H1 (cell line): ENCODE measurements around the gene PLB1. TPM values are rescaled to one million over a fixed set of nuclear protein-coding genes. Genes with fewer than 3 reads are reported as not detected.
"Not testable (repeated sequence)": the region's sequence is repeated elsewhere in the genome, so short reads cannot be mapped to it uniquely, and the experiment has no call there.

ENCODE experiments used
- CTCF ChIA-PET: fragments of 300-600 bp; sonication (Branson Sonifier 250); formaldehyde crosslinking; loops from one replicate; lab custom pipeline; 2021; ENCODE audit not compliant: partially characterized antibody; lab: Charles Lee
- POLR2A ChIA-PET: fragments of 300-600 bp; sonication (Branson Sonifier 250); formaldehyde crosslinking; loops from one replicate; lab custom pipeline; 2021; ENCODE audit warnings: inconsistent platforms; ENCODE audit not compliant: partially characterized antibody; lab: Charles Lee
- DNase-seq, 2 experiments: peaks; one replicate each; pipeline versions ENCODE4 v3.0.0 to v3.0.0-alpha.2; 2010 to 2022; ENCODE audit warnings: low spot score in 2 of 2, low read depth in 1 of 2, mixed read lengths in 1 of 2
- FAIRE-seq: peaks from 2 replicates; lab custom pipeline; 2011; peaks lifted over from hg19 to GRCh38; lab: Jason Lieb, UNC
- H2AFZ ChIP-seq: 2 replicates; pipeline ENCODE4 v1.8.1; 2012; ENCODE audit warnings: low read length, inconsistent platforms
- H2AK5ac ChIP-seq: 2 replicates; pipeline ENCODE4 v1.6.1; 2013; ENCODE audit warnings: low read depth, low read length
- H2BK120ac ChIP-seq: replicated peaks from 2 replicates; pipeline ENCODE3; 2013; ENCODE audit warnings: low read depth, low read length, inconsistent platforms
- H2BK12ac ChIP-seq: 2 replicates; pipeline ENCODE4 v1.6.1; 2013; ENCODE audit warnings: low read depth, low read length
- H2BK15ac ChIP-seq: 2 replicates; pipeline ENCODE4 v1.6.1; 2013; ENCODE audit warnings: low read length
- H2BK20ac ChIP-seq: 2 replicates; pipeline ENCODE4 v1.6.1; 2013; ENCODE audit warnings: low read length
- H2BK5ac ChIP-seq: 2 replicates; pipeline ENCODE4 v1.6.1; 2013; ENCODE audit warnings: low read depth, low read length
- H3K14ac ChIP-seq: 2 replicates; pipeline ENCODE4 v1.6.1; 2013; ENCODE audit warnings: inconsistent platforms; ENCODE audit not compliant: insufficient read length
- H3K18ac ChIP-seq: 2 replicates; pipeline ENCODE4 v1.6.1; 2013; ENCODE audit warnings: low read length; ENCODE audit errors: extremely low read depth
- H3K23ac ChIP-seq: 2 replicates; pipeline ENCODE4 v1.6.1; 2013; ENCODE audit warnings: inconsistent platforms; ENCODE audit not compliant: insufficient read length
- H3K23me2 ChIP-seq: 2 replicates; pipeline ENCODE4 v1.6.1; 2013; ENCODE audit warnings: low read depth, low read length
- H3K27ac ChIP-seq: 2 replicates; pipeline ENCODE4 v1.6.1; 2011; ENCODE audit warnings: low read depth, low read length, inconsistent platforms
- H3K27me3 ChIP-seq, 4 experiments: replicated peaks in 1 of 4; 1 replicate in 1 of 4; 2 replicates in 3 of 4; pipeline versions ENCODE4 v1.6.1 to v1.8.1; 2011 to 2013; ENCODE audit warnings: low read length in 3 of 4, mild to moderate bottlenecking in 3 of 4, inconsistent platforms in 2 of 4, mixed read lengths in 2 of 4, moderate library complexity in 1 of 4; ENCODE audit not compliant: control insufficient read depth in 3 of 4, insufficient read depth in 3 of 4; ENCODE audit errors: extremely low read depth in 1 of 4
- H3K36me3 ChIP-seq, 4 experiments: 2 replicates each; pipeline versions ENCODE4 v1.6.1 to v1.8.1; 2011 to 2013; ENCODE audit warnings: mild to moderate bottlenecking in 4 of 4, low read length in 3 of 4, moderate library complexity in 2 of 4, control low read depth in 1 of 4, inconsistent platforms in 1 of 4; ENCODE audit not compliant: insufficient read depth in 4 of 4, control insufficient read depth in 2 of 4
- H3K4ac ChIP-seq: replicated peaks from 2 replicates; pipeline ENCODE3; 2013; ENCODE audit warnings: low read length, low read depth, mixed read lengths, inconsistent platforms; ENCODE audit not compliant: insufficient read length
- H3K4me1 ChIP-seq, 4 experiments: replicated peaks in 1 of 4; 1 replicate in 1 of 4; 2 replicates in 3 of 4; pipeline versions ENCODE4 v1.6.1 to v1.8.1; 2011 to 2013; ENCODE audit warnings: low read length in 3 of 4, inconsistent platforms in 2 of 4, mixed read lengths in 1 of 4; ENCODE audit not compliant: insufficient read depth in 4 of 4, control insufficient read depth in 3 of 4
- H3K4me2 ChIP-seq, 2 experiments: 2 replicates each; pipeline versions ENCODE4 v1.6.1 to v1.8.1; 2011 to 2013; ENCODE audit warnings: low read depth in 2 of 2, low read length in 2 of 2, control low read depth in 1 of 2, inconsistent platforms in 1 of 2, mild to moderate bottlenecking in 1 of 2; ENCODE audit not compliant: insufficient read depth in 1 of 2
- H3K4me3 ChIP-seq, 4 experiments: fragments of 200-600, 300-600 bp in 1 of 4; sonication (generic), shearing (Covaris generic), sonication (Bioruptor Twin) in 1 of 4; 2 replicates each; pipeline versions ENCODE4 v1.5.1 to v1.8.1; 2011 to 2016; ENCODE audit warnings: low read length in 4 of 4, low read depth in 3 of 4, control low read depth in 2 of 4, inconsistent platforms in 2 of 4, mild to moderate bottlenecking in 2 of 4, mixed read lengths in 1 of 4, moderate library complexity in 1 of 4; ENCODE audit not compliant: insufficient read depth in 2 of 4; ENCODE audit errors: extremely low read depth in 1 of 4
- H3K56ac ChIP-seq: replicated peaks from 2 replicates; pipeline ENCODE3; 2013; ENCODE audit warnings: low read depth, mild to moderate bottlenecking, mixed read lengths, low read length, inconsistent platforms; ENCODE audit not compliant: insufficient read length
- H3K79me1 ChIP-seq: 2 replicates; pipeline ENCODE4 v1.6.1; 2013; ENCODE audit warnings: low read depth, low read length, control low read depth
- H3K79me2 ChIP-seq, 2 experiments: 2 replicates each; pipeline versions ENCODE4 v1.6.1 to v1.8.1; 2012 to 2013; ENCODE audit warnings: low read length in 2 of 2, mild to moderate bottlenecking in 2 of 2, inconsistent platforms in 1 of 2; ENCODE audit not compliant: insufficient read depth in 2 of 2, control insufficient read depth in 1 of 2
- H3K9ac ChIP-seq, 4 experiments: replicated peaks in 1 of 4; 1 replicate in 1 of 4; 2 replicates in 3 of 4; pipeline versions ENCODE4 v1.6.1 to v1.8.1; 2011 to 2013; ENCODE audit warnings: low read depth in 3 of 4, low read length in 3 of 4, control low read depth in 2 of 4, mild to moderate bottlenecking in 2 of 4, moderate library complexity in 2 of 4, inconsistent platforms in 1 of 4; ENCODE audit errors: extremely low read depth in 1 of 4
- H3K9me3 ChIP-seq, 2 experiments: 2 replicates each; pipeline versions ENCODE4 v1.6.1 to v1.8.1; 2012 to 2013; ENCODE audit warnings: mild to moderate bottlenecking in 2 of 2, moderate library complexity in 2 of 2, control low read depth in 1 of 2, inconsistent platforms in 1 of 2, low read depth in 1 of 2, low read length in 1 of 2, mixed read lengths in 1 of 2; ENCODE audit not compliant: insufficient read depth in 2 of 2
- H4K20me1 ChIP-seq, 2 experiments: replicated peaks in 1 of 2; 2 replicates each; pipeline versions ENCODE3 to v1.8.1; 2011 to 2013; ENCODE audit warnings: inconsistent platforms in 2 of 2, low read length in 2 of 2, mild to moderate bottlenecking in 1 of 2; ENCODE audit not compliant: insufficient read depth in 2 of 2, control insufficient read depth in 1 of 2
- H4K5ac ChIP-seq: 2 replicates; pipeline ENCODE4 v1.6.1; 2013; ENCODE audit warnings: low read length, low read depth, mixed read lengths, inconsistent platforms; ENCODE audit not compliant: insufficient read length
- H4K8ac ChIP-seq: 2 replicates; pipeline ENCODE4 v1.8.0; 2013; ENCODE audit warnings: mild to moderate bottlenecking, moderate library complexity, low read length, inconsistent platforms; ENCODE audit not compliant: insufficient read depth; ENCODE audit errors: extremely low read depth
- H4K91ac ChIP-seq: replicated peaks from 2 replicates; pipeline ENCODE3; 2013; ENCODE audit warnings: low read length, mixed read lengths, inconsistent platforms; ENCODE audit not compliant: insufficient read length
- FOSL1 ChIP-seq: IDR thresholded peaks from 2 replicates; pipeline ENCODE4 v1.6.1; 2011; ENCODE audit warnings: mild to moderate bottlenecking, low read depth, low read length, moderate library complexity; ENCODE audit not compliant: insufficient read depth
- JUND ChIP-seq: IDR thresholded peaks from 2 replicates; pipeline ENCODE4 v1.6.1; 2011; ENCODE audit warnings: mild to moderate bottlenecking, improper control_type of control experiment, low read length
- RNF2 ChIP-seq: fragments of 200-900, 300-1000 bp; sonication (generic); IDR thresholded peaks from 2 replicates; pipeline ENCODE4 v1.7.1; 2016; ENCODE audit warnings: borderline replicate concordance, low read depth, mild to moderate bottlenecking, antibody characterized with exemption, low read length; ENCODE audit not compliant: poor library complexity, severe bottlenecking; ENCODE audit errors: missing control alignments
- WGBS, 2 experiments: shearing (Covaris generic) in 1 of 2; methylation state at CpG; one replicate each; pipeline versions ENCODE4 v1.1.6 to v1.1.7; 2013 to 2015; ENCODE audit warnings: low lambda C conversion rate in 2 of 2, mixed read lengths in 2 of 2, inconsistent platforms in 1 of 2, low coverage in 1 of 2, missing lambda C conversion rate in 1 of 2; ENCODE audit not compliant: insufficient replicate concordance in 2 of 2, insufficient coverage in 1 of 2, insufficient read length in 1 of 2; ENCODE audit errors: extremely low coverage in 1 of 2, missing lambda C conversion rate in 1 of 2; 5-methylcytosine and 5-hydroxymethylcytosine counted together
- polyA plus RNA-seq, 7 experiments: library from polyadenylated mRNA; depleted of rRNA in 3 of 7; stranded (reverse) in 5 of 7; unstranded in 2 of 7; fragments of >200 nt in 5 of 7; fragments of 200-250 nt in 2 of 7; gene quantifications; 1 replicate in 5 of 7; 2 replicates in 1 of 7; 4 replicates in 1 of 7; pipeline versions ENCODE4 v1.2.1 to v1.2.3, GENCODE V29; 2011 to 2013; ENCODE audit warnings: missing spikeins in 2 of 7, mixed read lengths in 2 of 7
- total RNA-seq: library from RNA; stranded (reverse); fragmentation: NEBNext Ultra II Directional; extraction: Animal tissue kit (Norgen Biotek cat#: 25700); gene quantifications from 2 replicates; pipeline ENCODE4 v1.2.1, GENCODE V29; 2021
- TF ChIP-seq, protein P1 (sequence below): IDR thresholded peaks from 2 replicates; pipeline ENCODE4 v1.6.1; 2012; ENCODE audit warnings: inconsistent platforms

PLB1 gene
- total and polyA plus RNA-seq, 2 of the 8 experiments (the other 6 are each of a cell fraction or from before 2014, with no cell fraction given) = 0.20 to 0.36 TPM

DNA sequence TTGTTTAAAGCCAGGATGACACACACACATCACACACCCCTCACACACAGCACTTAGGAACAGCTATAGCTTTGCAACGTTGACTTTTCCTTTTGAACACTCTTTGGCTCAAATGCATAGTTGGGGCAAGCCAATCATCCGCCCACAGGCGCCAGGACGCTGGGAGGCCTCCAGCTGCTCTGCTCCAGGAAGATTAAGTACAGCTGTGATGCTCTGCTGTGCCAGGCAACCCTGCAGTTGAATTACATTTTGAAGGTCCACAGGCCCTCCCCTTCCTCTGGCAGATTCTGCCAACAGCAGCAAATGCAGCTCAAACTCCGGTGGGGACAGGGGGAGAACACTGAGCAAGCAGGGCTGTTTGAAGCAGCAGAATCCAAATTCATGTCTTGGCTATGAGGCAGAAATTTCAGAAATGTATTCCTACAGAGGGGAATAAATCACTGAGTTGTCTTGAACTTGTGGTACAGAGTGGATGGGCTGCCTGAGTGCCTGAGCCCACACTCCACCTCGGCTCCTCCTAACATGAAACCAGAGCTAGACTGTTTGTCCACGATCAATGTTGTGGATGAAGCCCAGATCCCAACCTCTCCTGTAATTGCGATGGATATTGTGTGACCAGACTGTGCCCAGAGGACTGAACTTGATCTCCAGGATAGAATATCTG, 169.3 kb downstream of the PLB1 start (continued):
- no peak for TF ChIP-seq FOSL1
- TF ChIP-seq, protein P1, sequence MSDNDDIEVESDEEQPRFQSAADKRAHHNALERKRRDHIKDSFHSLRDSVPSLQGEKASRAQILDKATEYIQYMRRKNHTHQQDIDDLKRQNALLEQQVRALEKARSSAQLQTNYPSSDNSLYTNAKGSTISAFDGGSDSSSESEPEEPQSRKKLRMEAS = no peak
- TF ChIP-seq JUND = no peak
- TF ChIP-seq RNF2 = no peak

DNA sequence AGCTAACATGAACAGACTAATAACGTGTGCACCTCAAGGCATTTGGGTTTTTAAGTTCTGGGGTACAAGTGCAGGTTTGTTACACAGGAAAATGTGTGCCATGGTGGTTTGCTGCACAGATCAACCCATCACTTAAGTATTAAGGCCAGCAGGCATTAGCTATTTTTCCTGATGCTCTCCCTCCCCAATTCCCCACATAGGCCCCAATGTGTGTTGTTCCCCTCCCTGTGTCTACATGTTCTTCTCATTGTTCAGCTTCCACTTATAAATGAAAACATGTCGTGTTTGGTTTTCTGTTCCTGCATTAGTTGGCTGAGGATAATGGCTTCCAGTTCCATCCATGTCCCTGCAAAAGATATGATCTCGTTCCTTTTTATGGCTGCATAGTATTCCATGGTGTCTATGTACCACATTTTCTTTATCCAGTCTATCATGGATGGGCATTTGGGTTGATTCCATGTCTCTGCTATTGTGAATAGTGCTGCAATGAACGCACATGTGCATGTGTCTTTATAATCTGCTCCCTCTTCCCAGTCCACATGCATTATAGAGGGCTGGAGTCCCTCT, 170.0 kb downstream of the PLB1 start:
- H2BK20ac ChIP-seq, H2BK5ac ChIP-seq, H3K4me3 ChIP-seq, H3K23me2 ChIP-seq, H3K36me3 ChIP-seq, H2BK15ac ChIP-seq, H3K18ac ChIP-seq, H3K9ac ChIP-seq, H2BK12ac ChIP-seq, H3K79me2 ChIP-seq, H3K27me3 ChIP-seq, H4K5ac ChIP-seq, H3K4me1 ChIP-seq, H3K4me2 ChIP-seq, H3K4ac ChIP-seq, H4K91ac ChIP-seq, DNase-seq, H2AK5ac ChIP-seq, H3K9me3 ChIP-seq, H2AFZ ChIP-seq, H4K20me1 ChIP-seq, H4K8ac ChIP-seq, H3K56ac ChIP-seq, H3K79me1 ChIP-seq, FAIRE-seq, H3K14ac ChIP-seq, H3K23ac ChIP-seq, H2BK120ac ChIP-seq, H3K27ac ChIP-seq, POLR2A ChIA-PET: not testable (repeated sequence)
- WGBS, 2 experiments = 87% methylated on average over 4 of the region's 4 CpGs; no CpG with 5 or more reads in 1 of the 2 experiments
- CTCF ChIA-PET = interaction anchor here (0.9 to 2.5 kb wide), 8 partner anchors 12 to 99 kb away, joined by 3 to 6 read pairs (median 4); no protein-coding TSS in a partner anchor
